K562 (cell line): Measurements from ENCODE around the gene CYP46A1. TPM values are rescaled to one million over a fixed set of nuclear protein-coding genes. Genes with fewer than 3 reads are reported as not detected.

Experiments used
- ATAC-seq: fragments of 200-7000 bp; cut with Tn5 transposase; 3 replicates; pipeline ENCODE4 v1.9.1; 2020; ENCODE audit warnings: moderate library complexity
- BruUV-seq: library from RNA; stranded (reverse); fragments of 400-500 nt; replicated peaks from 2 replicates; lab custom pipeline; 2021; lab: Mats Ljungman, UMichigan
- CTCF ChIA-PET: fragments of 300-600 bp; formaldehyde crosslinking; extraction: SDS; loops from one replicate; lab custom pipeline; 2021; ENCODE audit warnings: low intra/inter-chr PET ratio; lab: Yijun Ruan, JAX
- POLR2A ChIA-PET: fragments of 300-600, 350-650 bp; sonication (Branson Sonifier 250); formaldehyde crosslinking; extraction: SDS; loops from one replicate; lab custom pipeline; 2021; ENCODE audit warnings: antibody characterized with exemption, inconsistent platforms; lab: Yijun Ruan, JAX
- DNase-seq, 4 experiments: peaks; one replicate each; pipeline versions ENCODE4 v3.0.0 to v3.0.0-alpha.2; 2011 to 2018; ENCODE audit warnings: low spot score in 3 of 4, mixed read lengths in 3 of 4; ENCODE audit errors: extremely low read depth in 1 of 4
- FAIRE-seq: peaks from 2 replicates; lab custom pipeline; 2011; peaks lifted over from hg19 to GRCh38; lab: Jason Lieb, UNC
- H2AFZ ChIP-seq: 2 replicates; pipeline ENCODE4 v1.6.0; 2011; ENCODE audit warnings: low read depth, low read length, control low read depth, inconsistent platforms
- H3K27ac ChIP-seq: fragments of 200-600 bp; 3 replicates; pipeline ENCODE4 v1.8.0; 2011; ENCODE audit warnings: low read depth, mild to moderate bottlenecking, control low read depth, inconsistent platforms, low read length, moderate library complexity, mixed read lengths; ENCODE audit errors: extremely low read depth
- H3K27me3 ChIP-seq, 2 experiments: fragments of 300-600 bp in 1 of 2; 2 replicates in 1 of 2; 3 replicates in 1 of 2; pipeline versions ENCODE4 v1.6.0 to v1.8.0; 2011; ENCODE audit warnings: inconsistent platforms in 2 of 2, low read length in 2 of 2, mild to moderate bottlenecking in 1 of 2, mixed read lengths in 1 of 2, moderate library complexity in 1 of 2; ENCODE audit not compliant: control insufficient read depth in 2 of 2, insufficient read depth in 2 of 2
- H3K36me3 ChIP-seq: fragments of 300-600 bp; 3 replicates; pipeline ENCODE4 v1.8.0; 2011; ENCODE audit warnings: mild to moderate bottlenecking, low read length, inconsistent platforms; ENCODE audit not compliant: control insufficient read depth, insufficient read depth
- H3K4me1 ChIP-seq, 2 experiments: fragments of 200-600 bp in 1 of 2; replicated peaks in 1 of 2; 2 replicates in 1 of 2; 3 replicates in 1 of 2; pipeline versions ENCODE4 v1.5.1 to v1.8.0; 2011; ENCODE audit warnings: inconsistent platforms in 2 of 2, low read length in 2 of 2, mild to moderate bottlenecking in 1 of 2, mixed read lengths in 1 of 2, moderate library complexity in 1 of 2; ENCODE audit not compliant: control insufficient read depth in 2 of 2, insufficient read depth in 2 of 2
- H3K4me2 ChIP-seq: 2 replicates; pipeline ENCODE4 v1.6.1; 2011; ENCODE audit warnings: low read length, control low read depth, inconsistent platforms, mixed read lengths; ENCODE audit not compliant: insufficient read depth
- H3K4me3 ChIP-seq: fragments of 200-600 bp; sonication (generic), shearing (Covaris generic); 2 replicates; pipeline ENCODE4 v1.5.1; 2016; ENCODE audit warnings: control low read depth, inconsistent platforms
- H3K79me2 ChIP-seq: fragments of 200-600 bp; 3 replicates; pipeline ENCODE4 v1.8.0; 2011; ENCODE audit warnings: low read length, inconsistent platforms; ENCODE audit not compliant: control insufficient read depth, insufficient read depth
- H3K9ac ChIP-seq, 2 experiments: 2 replicates each; pipeline versions ENCODE4 v1.6.0 to v1.6.1; 2011; ENCODE audit warnings: low read depth in 2 of 2, low read length in 2 of 2, control low read depth in 1 of 2, inconsistent platforms in 1 of 2, mild to moderate bottlenecking in 1 of 2, mixed read lengths in 1 of 2; ENCODE audit not compliant: insufficient read depth in 1 of 2
- H3K9me1 ChIP-seq: one replicate; pipeline ENCODE4 v1.6.0; 2011; ENCODE audit warnings: inconsistent platforms, mild to moderate bottlenecking, low read length, moderate library complexity; ENCODE audit not compliant: control insufficient read depth, insufficient read depth
- H3K9me3 ChIP-seq: replicated peaks from 2 replicates; pipeline ENCODE4 v1.5.1; 2011; ENCODE audit warnings: low read depth, low read length, inconsistent platforms; ENCODE audit not compliant: control insufficient read depth, insufficient read depth
- H4K20me1 ChIP-seq: replicated peaks from 2 replicates; pipeline ENCODE4 v1.6.1; 2011; ENCODE audit warnings: low read length, inconsistent platforms, mixed read lengths; ENCODE audit not compliant: control insufficient read depth, insufficient read depth
- ARNT ChIP-seq, 2 experiments: fragments of 450-650 bp; IDR thresholded peaks; 2 replicates each; pipeline ENCODE4 v1.6.1; 2016; ENCODE audit warnings: mild to moderate bottlenecking in 1 of 2
- HDAC3 ChIP-seq: fragments of 450-650 bp; IDR thresholded peaks from 2 replicates; pipeline ENCODE4 v1.6.1; 2018; ENCODE audit warnings: borderline replicate concordance, mild to moderate bottlenecking, moderate library complexity; ENCODE audit not compliant: partially characterized antibody
- RBM14 ChIP-seq: fragments of 200-400 bp; formaldehyde crosslinking; IDR thresholded peaks from 2 replicates; pipeline ENCODE4 v1.6.1; 2018; ENCODE audit warnings: low read depth, mild to moderate bottlenecking, low read length, moderate library complexity, borderline replicate concordance; ENCODE audit not compliant: insufficient read depth
- TCFL5 ChIP-seq: fragments of 250-450 bp; sonication (Bioruptor Pico); conservative IDR thresholded peaks from 2 replicates; pipeline ENCODE4 v1.6.1; 2021; ENCODE audit warnings: mild to moderate bottlenecking, moderate library complexity, matching md5 sums
- WGBS: fragments of 100-300 bp; shearing (Covaris generic); methylation state at CpG from one replicate; pipeline ENCODE4 v1.1.6; 2016; ENCODE audit warnings: low coverage, mixed read lengths; ENCODE audit not compliant: insufficient coverage; ENCODE audit errors: missing lambda C conversion rate; 5-methylcytosine and 5-hydroxymethylcytosine counted together
- in situ Hi-C: fragments of 300-500 bp; cut with MboI; formaldehyde crosslinking; loops from 4 replicates; pipeline ENCODE4 v1.15.0; 2018; ENCODE audit warnings: inconsistent platforms, mixed read lengths
- intact Hi-C: fragments of 100-400 bp; cut with micrococcal nuclease; formaldehyde crosslinking; loops from 2 replicates; pipeline ENCODE4 v1.14.2; 2022
- polyA plus RNA-seq, 8 experiments: library from polyadenylated mRNA; depleted of rRNA in 4 of 8; stranded (reverse) in 5 of 8; unstranded in 3 of 8; fragments of >200 nt; fragmentation: Nextera tagmentation in 2 of 8; fragmentation: Illumina TruSeq in 1 of 8; extraction: Ambion mirVana in 2 of 8; extraction: Trizol in 1 of 8; gene quantifications; 2 replicates each; pipeline versions ENCODE4 v1.2.1 to v1.2.3, GENCODE V29; 2011 to 2014; ENCODE audit warnings: inconsistent platforms in 1 of 8, missing spikeins in 1 of 8
- total RNA-seq, 7 experiments: library from RNA; depleted of rRNA in 6 of 7; stranded (reverse); fragments of >200 nt in 6 of 7; fragmentation: Illumina TruSeq in 2 of 7; extraction: Trizol in 2 of 7; gene quantifications; 2 replicates each; pipeline versions ENCODE4 v1.2.1 to v1.2.3, GENCODE V29; 2011 to 2021; ENCODE audit warnings: low replicate concordance in 1 of 7

CYP46A1 gene
- total and polyA plus RNA-seq, 9 of the 15 experiments (the other 6 are each of a cell fraction or from before 2014, with no cell fraction given) = not detected

GRCh38 chr14:99741227-99741976, 57.3 kb downstream of the CYP46A1 start:
- WGBS = 6% methylated on average over 9 of the region's 14 CpGs
- no peaks in the 10 kb centered on the region for H3K36me3 ChIP-seq
- BruUV-seq = no TSS peak
- no peak overlapping the region for H3K4me2 ChIP-seq
- no peak overlapping the region for H3K9ac ChIP-seq
- POLR2A ChIA-PET = interaction anchor here (0.6 kb wide), 1 partner anchor 19 kb away, joined by 3 read pairs; no protein-coding TSS in a partner anchor
- peaks cover 0 to 9% of the 10 kb centered on the region in 2 experiments; a peak in 2 of 5 replicates for H3K4me1 ChIP-seq
- H2AFZ ChIP-seq = no peak overlapping the region
- in situ Hi-C loops = no loop called here
- no peaks in the 10 kb centered on the region for H3K9me3 ChIP-seq
- CTCF ChIA-PET = interaction anchor here (0.6 kb wide), 1 partner anchor 282 kb away, joined by 3 read pairs; no protein-coding TSS in a partner anchor
- ATAC-seq (no peak), DNase-seq (no peak), FAIRE-seq (no peak)
- H3K27ac ChIP-seq = no peak overlapping the region
- TF ChIP-seq HDAC3 = no peak
- TF ChIP-seq ARNT (IDR thresholded peaks at IDR 0.05) = no peak
- TF ChIP-seq TCFL5 (CRISPR knock-in tag) = no peak
- TF ChIP-seq RBM14 = no peak
- H3K9me1 ChIP-seq = no peaks in the 10 kb centered on the region
- no peaks in the 10 kb centered on the region for H3K79me2 ChIP-seq
- H4K20me1 ChIP-seq = no peaks in the 10 kb centered on the region
- H3K4me3 ChIP-seq = no peak overlapping the region
- intact Hi-C loops = no loop called here
- H3K27me3 ChIP-seq = peaks cover 6 to 76% of the 10 kb centered on the region in 2 experiments; a peak in 3 of 5 replicates
